HEK293 (cell line): ENCODE data around the gene ACAD8.
"Not testable (repeated sequence)": the region's sequence is repeated elsewhere in the genome, so short reads cannot be mapped to it uniquely, and the experiment has no call there.

Experiments used
- CTCF ChIA-PET: fragments of 350-600 bp; formaldehyde crosslinking; extraction: SDS; loops from one replicate; lab custom pipeline; 2021; ENCODE audit warnings: antibody characterized with exemption; lab: Yijun Ruan, JAX
- POLR2A ChIA-PET: fragments of 300-600 bp; formaldehyde crosslinking; extraction: SDS; loops from one replicate; lab custom pipeline; 2020; ENCODE audit warnings: antibody characterized with exemption, inconsistent platforms; lab: Yijun Ruan, JAX
- H3K27ac ChIP-seq: fragments of 200-500 bp; sonication (Bioruptor generic); 2 replicates; pipeline ENCODE4 v1.5.1; 2014; ENCODE audit warnings: low read depth, low read length, control low read depth, inconsistent platforms; ENCODE audit errors: extremely low read depth
- H3K36me3 ChIP-seq, 2 experiments: fragments of 200-500 bp in 1 of 2; sonication (Bioruptor generic) in 1 of 2; 1 replicate in 1 of 2; 2 replicates in 1 of 2; pipeline ENCODE4 v1.5.1; 2014 to 2017; ENCODE audit warnings: inconsistent platforms in 2 of 2, low read length in 2 of 2; ENCODE audit not compliant: control insufficient read depth in 2 of 2, insufficient read depth in 1 of 2
- H3K4me1 ChIP-seq: fragments of 200-500 bp; sonication (Bioruptor generic); 2 replicates; pipeline ENCODE4 v1.5.1; 2014; ENCODE audit warnings: mild to moderate bottlenecking, low read length, inconsistent platforms; ENCODE audit not compliant: control insufficient read depth, insufficient read depth
- H3K4me3 ChIP-seq: 2 replicates; pipeline ENCODE4 v1.5.1; 2011; ENCODE audit warnings: low read depth, mild to moderate bottlenecking, control low read depth, low read length, moderate library complexity
- H3K9me3 ChIP-seq: fragments of 200-500 bp; sonication (Bioruptor generic); 2 replicates; pipeline ENCODE4 v1.5.1; 2014; ENCODE audit warnings: low read depth, low read length, inconsistent platforms; ENCODE audit not compliant: control insufficient read depth, insufficient read depth
- KLF8 ChIP-seq: fragments of 450-650 bp; formaldehyde crosslinking; IDR thresholded peaks from 2 replicates; pipeline ENCODE4 v1.5.1; 2016; ENCODE audit warnings: missing biosample characterization, missing genetic modification characterization
- MZF1 ChIP-seq: fragments of 450-650 bp; formaldehyde crosslinking; IDR thresholded peaks from 2 replicates; pipeline ENCODE4 v1.5.1; 2017; ENCODE audit warnings: missing biosample characterization, missing genetic modification characterization, borderline replicate concordance
- PRDM1 ChIP-seq: fragments of 450-650 bp; formaldehyde crosslinking; IDR thresholded peaks from 2 replicates; pipeline ENCODE4; 2016; ENCODE audit warnings: missing biosample characterization, missing genetic modification characterization
- TRIM28 ChIP-seq: IDR thresholded peaks from 2 replicates; pipeline ENCODE4 v1.6.1; 2011; ENCODE audit warnings: low read length, control low read depth, borderline replicate concordance
- ZBTB20 ChIP-seq: fragments of 450-650 bp; formaldehyde crosslinking; IDR thresholded peaks from 2 replicates; pipeline ENCODE4 v1.5.1; 2016; ENCODE audit warnings: missing biosample characterization, missing genetic modification characterization
- ZBTB48 ChIP-seq: fragments of 450-650 bp; formaldehyde crosslinking; IDR thresholded peaks from 2 replicates; pipeline ENCODE4 v1.5.1; 2016; ENCODE audit warnings: missing biosample characterization, missing genetic modification characterization
- ZNF302 ChIP-seq: fragments of 450-650 bp; formaldehyde crosslinking; IDR thresholded peaks from 2 replicates; pipeline ENCODE4 v1.5.1; 2016; ENCODE audit warnings: missing biosample characterization, missing genetic modification characterization, low read depth
- ZNF433 ChIP-seq: fragments of 450-650 bp; formaldehyde crosslinking; IDR thresholded peaks from 2 replicates; pipeline ENCODE4 v1.5.1; 2016; ENCODE audit warnings: missing biosample characterization, missing genetic modification characterization, low read depth
- ZNF548 ChIP-seq: fragments of 450-650 bp; formaldehyde crosslinking; IDR thresholded peaks from 2 replicates; pipeline ENCODE4 v1.5.1; 2016; ENCODE audit warnings: missing biosample characterization, missing genetic modification characterization
- ZNF776 ChIP-seq: fragments of 450-650 bp; formaldehyde crosslinking; IDR thresholded peaks from 2 replicates; pipeline ENCODE4 v1.5.0; 2017; ENCODE audit warnings: missing biosample characterization, missing genetic modification characterization, borderline replicate concordance
- TF ChIP-seq, protein P1 (sequence below): fragments of 450-650 bp; formaldehyde crosslinking; IDR thresholded peaks from 2 replicates; pipeline ENCODE4 v1.5.1; 2016; ENCODE audit warnings: missing biosample characterization, missing genetic modification characterization
- TF ChIP-seq, protein P2 (sequence below): fragments of 450-650 bp; formaldehyde crosslinking; IDR thresholded peaks from 2 replicates; pipeline ENCODE4 v1.5.1; 2016; ENCODE audit warnings: missing biosample characterization, missing genetic modification characterization
- TF ChIP-seq, protein P3 (sequence below): fragments of 450-650 bp; formaldehyde crosslinking; conservative IDR thresholded peaks from 2 replicates; pipeline ENCODE4 v1.5.1; 2016; ENCODE audit warnings: low read depth, missing biosample characterization, missing genetic modification characterization
- TF ChIP-seq, protein P4 (sequence below): fragments of 450-650 bp; formaldehyde crosslinking; IDR thresholded peaks from 2 replicates; pipeline ENCODE4 v1.5.1; 2016; ENCODE audit warnings: missing biosample characterization, missing genetic modification characterization
- TF ChIP-seq, protein P5 (sequence below): fragments of 450-650 bp; formaldehyde crosslinking; IDR thresholded peaks from 2 replicates; pipeline ENCODE4 v1.5.1; 2016; ENCODE audit warnings: missing biosample characterization, missing genetic modification characterization

Gene ACAD8

DNA sequence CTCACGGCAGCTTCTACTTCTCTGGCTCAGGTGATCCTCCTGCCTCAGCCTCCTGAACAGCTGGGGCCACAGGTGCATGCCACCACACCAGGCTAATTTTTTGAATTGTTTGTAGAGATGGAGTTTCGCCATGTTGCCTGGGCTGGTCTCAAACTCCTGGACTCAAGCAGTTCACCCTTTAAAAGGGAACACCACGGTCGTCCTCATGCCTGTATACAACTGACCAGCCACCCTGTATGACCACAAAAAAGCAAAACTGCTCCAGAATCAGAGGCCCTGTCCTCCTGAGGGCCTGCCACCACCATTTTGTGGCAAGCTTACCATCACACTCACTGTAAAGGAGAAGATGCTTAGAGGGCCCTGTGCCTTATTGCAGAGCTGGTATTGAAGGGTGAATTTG lies 25.0 kb downstream of the ACAD8 start:
- Histone ChIP-seq H3K36me3 (peaks cover 0 to 3% of the 10 kb centered on the region in 2 experiments; a peak in 1 of 3 replicates), H3K4me1 (peaks cover 5% of the 10 kb centered on the region), H3K9me3 (no peaks in the 10 kb centered on the region), H3K27ac (no peak overlapping the region), H3K4me3 (no peak overlapping the region)
- ChIA-PET POLR2A (interaction anchor here (1.3 kb wide), 1 partner anchor 54 kb away, joined by 3 read pairs; the partner anchor contains the start of genes NCAPD3 and VPS26B), CTCF (interaction anchor here (0.6 to 1.1 kb wide), 3 partner anchors 8 to 916 kb away, joined by 3 read pairs; no protein-coding TSS in a partner anchor)
- TF ChIP-seq ZBTB20 (tag by site-specific recombination) (no peak), KLF8 (no peak), MZF1 (tag by site-specific recombination) (no peak), ZNF548 (tag by site-specific recombination) (no peak), ZBTB48 (no peak), PRDM1 (tag by site-specific recombination) (no peak), ZNF776 (tag by site-specific recombination) (no peak), ZNF302 (tag by site-specific recombination) (no peak), ZNF433 (tag by site-specific recombination) (no peak), TRIM28 (no peak)
- TF ChIP-seq, protein P1, sequence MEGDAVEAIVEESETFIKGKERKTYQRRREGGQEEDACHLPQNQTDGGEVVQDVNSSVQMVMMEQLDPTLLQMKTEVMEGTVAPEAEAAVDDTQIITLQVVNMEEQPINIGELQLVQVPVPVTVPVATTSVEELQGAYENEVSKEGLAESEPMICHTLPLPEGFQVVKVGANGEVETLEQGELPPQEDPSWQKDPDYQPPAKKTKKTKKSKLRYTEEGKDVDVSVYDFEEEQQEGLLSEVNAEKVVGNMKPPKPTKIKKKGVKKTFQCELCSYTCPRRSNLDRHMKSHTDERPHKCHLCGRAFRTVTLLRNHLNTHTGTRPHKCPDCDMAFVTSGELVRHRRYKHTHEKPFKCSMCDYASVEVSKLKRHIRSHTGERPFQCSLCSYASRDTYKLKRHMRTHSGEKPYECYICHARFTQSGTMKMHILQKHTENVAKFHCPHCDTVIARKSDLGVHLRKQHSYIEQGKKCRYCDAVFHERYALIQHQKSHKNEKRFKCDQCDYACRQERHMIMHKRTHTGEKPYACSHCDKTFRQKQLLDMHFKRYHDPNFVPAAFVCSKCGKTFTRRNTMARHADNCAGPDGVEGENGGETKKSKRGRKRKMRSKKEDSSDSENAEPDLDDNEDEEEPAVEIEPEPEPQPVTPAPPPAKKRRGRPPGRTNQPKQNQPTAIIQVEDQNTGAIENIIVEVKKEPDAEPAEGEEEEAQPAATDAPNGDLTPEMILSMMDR (tag by site-specific recombination) = no peak
- TF ChIP-seq, protein P2, sequence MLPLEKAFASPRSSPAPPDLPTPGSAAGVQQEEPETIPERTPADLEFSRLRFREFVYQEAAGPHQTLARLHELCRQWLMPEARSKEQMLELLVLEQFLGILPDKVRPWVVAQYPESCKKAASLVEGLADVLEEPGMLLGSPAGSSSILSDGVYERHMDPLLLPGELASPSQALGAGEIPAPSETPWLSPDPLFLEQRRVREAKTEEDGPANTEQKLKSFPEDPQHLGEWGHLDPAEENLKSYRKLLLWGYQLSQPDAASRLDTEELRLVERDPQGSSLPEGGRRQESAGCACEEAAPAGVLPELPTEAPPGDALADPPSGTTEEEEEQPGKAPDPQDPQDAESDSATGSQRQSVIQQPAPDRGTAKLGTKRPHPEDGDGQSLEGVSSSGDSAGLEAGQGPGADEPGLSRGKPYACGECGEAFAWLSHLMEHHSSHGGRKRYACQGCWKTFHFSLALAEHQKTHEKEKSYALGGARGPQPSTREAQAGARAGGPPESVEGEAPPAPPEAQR (tag by site-specific recombination) = no peak
- TF ChIP-seq, protein P3, sequence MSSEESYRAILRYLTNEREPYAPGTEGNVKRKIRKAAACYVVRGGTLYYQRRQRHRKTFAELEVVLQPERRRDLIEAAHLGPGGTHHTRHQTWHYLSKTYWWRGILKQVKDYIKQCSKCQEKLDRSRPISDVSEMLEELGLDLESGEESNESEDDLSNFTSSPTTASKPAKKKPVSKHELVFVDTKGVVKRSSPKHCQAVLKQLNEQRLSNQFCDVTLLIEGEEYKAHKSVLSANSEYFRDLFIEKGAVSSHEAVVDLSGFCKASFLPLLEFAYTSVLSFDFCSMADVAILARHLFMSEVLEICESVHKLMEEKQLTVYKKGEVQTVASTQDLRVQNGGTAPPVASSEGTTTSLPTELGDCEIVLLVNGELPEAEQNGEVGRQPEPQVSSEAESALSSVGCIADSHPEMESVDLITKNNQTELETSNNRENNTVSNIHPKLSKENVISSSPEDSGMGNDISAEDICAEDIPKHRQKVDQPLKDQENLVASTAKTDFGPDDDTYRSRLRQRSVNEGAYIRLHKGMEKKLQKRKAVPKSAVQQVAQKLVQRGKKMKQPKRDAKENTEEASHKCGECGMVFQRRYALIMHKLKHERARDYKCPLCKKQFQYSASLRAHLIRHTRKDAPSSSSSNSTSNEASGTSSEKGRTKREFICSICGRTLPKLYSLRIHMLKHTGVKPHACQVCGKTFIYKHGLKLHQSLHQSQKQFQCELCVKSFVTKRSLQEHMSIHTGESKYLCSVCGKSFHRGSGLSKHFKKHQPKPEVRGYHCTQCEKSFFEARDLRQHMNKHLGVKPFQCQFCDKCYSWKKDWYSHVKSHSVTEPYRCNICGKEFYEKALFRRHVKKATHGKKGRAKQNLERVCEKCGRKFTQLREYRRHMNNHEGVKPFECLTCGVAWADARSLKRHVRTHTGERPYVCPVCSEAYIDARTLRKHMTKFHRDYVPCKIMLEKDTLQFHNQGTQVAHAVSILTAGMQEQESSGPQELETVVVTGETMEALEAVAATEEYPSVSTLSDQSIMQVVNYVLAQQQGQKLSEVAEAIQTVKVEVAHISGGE (tag by site-specific recombination) = no peak
- TF ChIP-seq, protein P4, sequence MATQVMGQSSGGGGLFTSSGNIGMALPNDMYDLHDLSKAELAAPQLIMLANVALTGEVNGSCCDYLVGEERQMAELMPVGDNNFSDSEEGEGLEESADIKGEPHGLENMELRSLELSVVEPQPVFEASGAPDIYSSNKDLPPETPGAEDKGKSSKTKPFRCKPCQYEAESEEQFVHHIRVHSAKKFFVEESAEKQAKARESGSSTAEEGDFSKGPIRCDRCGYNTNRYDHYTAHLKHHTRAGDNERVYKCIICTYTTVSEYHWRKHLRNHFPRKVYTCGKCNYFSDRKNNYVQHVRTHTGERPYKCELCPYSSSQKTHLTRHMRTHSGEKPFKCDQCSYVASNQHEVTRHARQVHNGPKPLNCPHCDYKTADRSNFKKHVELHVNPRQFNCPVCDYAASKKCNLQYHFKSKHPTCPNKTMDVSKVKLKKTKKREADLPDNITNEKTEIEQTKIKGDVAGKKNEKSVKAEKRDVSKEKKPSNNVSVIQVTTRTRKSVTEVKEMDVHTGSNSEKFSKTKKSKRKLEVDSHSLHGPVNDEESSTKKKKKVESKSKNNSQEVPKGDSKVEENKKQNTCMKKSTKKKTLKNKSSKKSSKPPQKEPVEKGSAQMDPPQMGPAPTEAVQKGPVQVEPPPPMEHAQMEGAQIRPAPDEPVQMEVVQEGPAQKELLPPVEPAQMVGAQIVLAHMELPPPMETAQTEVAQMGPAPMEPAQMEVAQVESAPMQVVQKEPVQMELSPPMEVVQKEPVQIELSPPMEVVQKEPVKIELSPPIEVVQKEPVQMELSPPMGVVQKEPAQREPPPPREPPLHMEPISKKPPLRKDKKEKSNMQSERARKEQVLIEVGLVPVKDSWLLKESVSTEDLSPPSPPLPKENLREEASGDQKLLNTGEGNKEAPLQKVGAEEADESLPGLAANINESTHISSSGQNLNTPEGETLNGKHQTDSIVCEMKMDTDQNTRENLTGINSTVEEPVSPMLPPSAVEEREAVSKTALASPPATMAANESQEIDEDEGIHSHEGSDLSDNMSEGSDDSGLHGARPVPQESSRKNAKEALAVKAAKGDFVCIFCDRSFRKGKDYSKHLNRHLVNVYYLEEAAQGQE (tag by site-specific recombination) = no peak
- TF ChIP-seq, protein P5, sequence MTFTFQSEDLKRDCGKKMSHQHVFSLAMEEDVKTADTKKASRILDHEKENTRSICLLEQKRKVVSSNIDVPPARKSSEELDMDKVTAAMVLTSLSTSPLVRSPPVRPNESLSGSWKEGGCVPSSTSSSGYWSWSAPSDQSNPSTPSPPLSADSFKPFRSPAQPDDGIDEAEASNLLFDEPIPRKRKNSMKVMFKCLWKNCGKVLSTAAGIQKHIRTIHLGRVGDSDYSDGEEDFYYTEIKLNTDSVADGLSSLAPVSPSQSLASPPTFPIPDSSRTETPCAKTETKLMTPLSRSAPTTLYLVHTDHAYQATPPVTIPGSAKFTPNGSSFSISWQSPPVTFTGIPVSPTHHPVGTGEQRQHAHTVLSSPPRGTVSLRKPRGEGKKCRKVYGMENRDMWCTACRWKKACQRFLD (tag by site-specific recombination) = no peak

DNA sequence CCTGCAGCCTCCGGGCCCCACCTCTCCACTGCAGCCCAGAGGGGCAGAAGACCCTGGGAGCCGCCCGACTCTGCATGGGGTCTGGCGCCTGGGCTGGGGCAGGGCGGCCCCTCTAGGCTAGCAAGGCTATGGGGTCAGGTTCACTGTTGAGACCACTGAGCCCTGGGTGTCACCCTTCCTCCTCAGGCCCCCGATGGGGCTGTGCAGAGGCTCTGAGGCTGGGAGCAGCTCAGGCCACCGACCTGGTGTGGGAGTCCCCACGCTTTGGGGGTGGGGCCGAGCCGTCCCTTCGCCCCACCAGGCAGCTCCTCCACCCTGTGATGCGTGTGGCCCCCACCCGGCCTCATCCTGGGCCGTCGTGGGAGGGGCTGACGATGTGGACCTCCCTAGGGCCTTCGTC lies 28.3 kb downstream of the ACAD8 start:
- H3K9me3 ChIP-seq, CTCF ChIA-PET, H3K27ac ChIP-seq, H3K4me3 ChIP-seq, H3K36me3 ChIP-seq, H3K4me1 ChIP-seq: not testable (repeated sequence)
- POLR2A ChIA-PET = interaction anchor here (0.7 kb wide), 1 partner anchor 62 kb away, joined by 4 read pairs; no protein-coding TSS in a partner anchor
